Caco-2 (cell line): ENCODE data around the gene SCRG1. TPM values are rescaled to one million over a fixed set of nuclear protein-coding genes. Genes with fewer than 3 reads are reported as not detected.

Experiments used
- BruUV-seq: library from RNA; stranded (reverse); fragments of 400-500 nt; replicated peaks from 2 replicates; lab custom pipeline; 2021; lab: Mats Ljungman, UMichigan
- CTCF ChIA-PET: fragments of 300-600 bp; sonication (Branson Sonifier 250); formaldehyde crosslinking; loops from one replicate; lab custom pipeline; 2022; ENCODE audit warnings: antibody characterized with exemption; lab: Charles Lee
- POLR2A ChIA-PET: fragments of 300-600 bp; sonication (Branson Sonifier 250); formaldehyde crosslinking; loops from one replicate; lab custom pipeline; 2022; ENCODE audit warnings: antibody characterized with exemption; lab: Charles Lee
- DNase-seq, 2 experiments: peaks; one replicate each; pipeline versions ENCODE4 v3.0.0 to v3.0.0-alpha.2; 2020 to 2022
- H3K27me3 ChIP-seq: replicated peaks from 2 replicates; pipeline ENCODE4 v1.6.0; 2011; ENCODE audit warnings: low read length; ENCODE audit not compliant: control insufficient read depth, insufficient read depth
- H3K36me3 ChIP-seq: 2 replicates; pipeline ENCODE4 v1.5.1; 2011; ENCODE audit warnings: low read length; ENCODE audit not compliant: control insufficient read depth, insufficient read depth
- H3K4me1 ChIP-seq: fragments of 250-450 bp; sonication (Bioruptor Pico); 2 replicates; pipeline ENCODE4 v1.5.1; 2020; ENCODE audit warnings: mild to moderate bottlenecking
- H3K4me3 ChIP-seq: 2 replicates; pipeline ENCODE4 v1.5.1; 2011; ENCODE audit warnings: low read depth, mild to moderate bottlenecking, control low read depth, low read length
- H3K9me3 ChIP-seq: fragments of 250-450 bp; sonication (Bioruptor Pico); 2 replicates; pipeline ENCODE4 v1.5.1; 2020; ENCODE audit warnings: mild to moderate bottlenecking, moderate library complexity
- H3K27ac Mint-ChIP-seq: one replicate; pipeline ENCODE4 v1.8.0; 2022; ENCODE audit warnings: mixed read lengths; ENCODE audit not compliant: unreplicated experiment
- H3K27me3 Mint-ChIP-seq: one replicate; pipeline ENCODE4 v1.8.0; 2022; ENCODE audit warnings: mixed read lengths; ENCODE audit not compliant: insufficient read depth, unreplicated experiment
- H3K36me3 Mint-ChIP-seq: one replicate; pipeline ENCODE4 v1.8.0; 2022; ENCODE audit warnings: mild to moderate bottlenecking, mixed read lengths; ENCODE audit not compliant: insufficient read depth, unreplicated experiment
- H3K4me1 Mint-ChIP-seq: one replicate; pipeline ENCODE4 v1.8.0; 2022; ENCODE audit warnings: low read depth, mixed read lengths; ENCODE audit not compliant: unreplicated experiment
- H3K4me3 Mint-ChIP-seq: one replicate; pipeline ENCODE4 v1.8.0; 2022; ENCODE audit warnings: mild to moderate bottlenecking, moderate library complexity, mixed read lengths; ENCODE audit not compliant: unreplicated experiment
- H3K9me3 Mint-ChIP-seq: one replicate; pipeline ENCODE4 v1.8.0; 2022; ENCODE audit warnings: mixed read lengths; ENCODE audit not compliant: unreplicated experiment
- intact Hi-C: fragments of 100-400 bp; cut with micrococcal nuclease; formaldehyde crosslinking; loops from one replicate; pipeline ENCODE4 v1.10.0; 2022; ENCODE audit not compliant: unreplicated experiment
- total RNA-seq: library from RNA; stranded (reverse); gene quantifications from 2 replicates; pipeline ENCODE4 v1.2.3, GENCODE V29; 2022
- TF ChIP-seq, protein P1 (sequence below), 2 experiments: fragments of 200-600 bp in 1 of 2; IDR thresholded peaks; 1 replicate in 1 of 2; 2 replicates in 1 of 2; pipeline versions ENCODE4 v1.5.1 to v1.8.0; 2011 to 2022; ENCODE audit warnings: antibody characterized with exemption in 1 of 2, control low read depth in 1 of 2, inconsistent platforms in 1 of 2, low read depth in 1 of 2, low read length in 1 of 2, mild to moderate bottlenecking in 1 of 2, moderate library complexity in 1 of 2; ENCODE audit not compliant: insufficient read depth in 1 of 2, severe bottlenecking in 1 of 2, unreplicated experiment in 1 of 2

The SCRG1 gene
- total RNA-seq, 1 experiment from 2014 or later = not detected

DNA sequence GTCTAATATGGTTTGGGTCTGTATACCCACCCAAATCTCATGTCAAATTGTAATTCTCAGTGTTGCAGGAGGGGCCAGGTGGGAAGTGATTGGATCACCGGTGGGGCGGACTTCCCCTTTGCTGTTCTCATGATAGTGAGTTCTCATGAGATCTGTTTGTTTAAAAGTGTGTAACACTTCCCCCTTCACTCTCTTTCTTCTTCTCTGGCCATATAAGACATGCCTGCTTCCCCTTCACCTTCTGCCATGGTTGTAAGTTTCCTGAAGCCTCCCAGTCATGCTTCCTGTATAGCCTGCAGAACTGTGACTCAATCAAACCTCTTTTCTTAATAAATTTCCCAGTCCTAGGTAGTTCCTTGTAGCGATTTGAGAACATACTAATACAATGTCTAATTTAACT, 19.7 kb upstream of the SCRG1 start:
- H3K27me3 ChIP-seq = no peaks in the 10 kb centered on the region
- H3K36me3 Mint-ChIP-seq = no peaks in the 10 kb centered on the region
- no peaks in the 10 kb centered on the region for H3K4me1 ChIP-seq
- BruUV-seq = no TSS peak
- no peak overlapping the region for H3K4me3 ChIP-seq
- POLR2A ChIA-PET = no interaction called here
- no peaks in the 10 kb centered on the region for H3K36me3 ChIP-seq
- TF ChIP-seq, protein P1, sequence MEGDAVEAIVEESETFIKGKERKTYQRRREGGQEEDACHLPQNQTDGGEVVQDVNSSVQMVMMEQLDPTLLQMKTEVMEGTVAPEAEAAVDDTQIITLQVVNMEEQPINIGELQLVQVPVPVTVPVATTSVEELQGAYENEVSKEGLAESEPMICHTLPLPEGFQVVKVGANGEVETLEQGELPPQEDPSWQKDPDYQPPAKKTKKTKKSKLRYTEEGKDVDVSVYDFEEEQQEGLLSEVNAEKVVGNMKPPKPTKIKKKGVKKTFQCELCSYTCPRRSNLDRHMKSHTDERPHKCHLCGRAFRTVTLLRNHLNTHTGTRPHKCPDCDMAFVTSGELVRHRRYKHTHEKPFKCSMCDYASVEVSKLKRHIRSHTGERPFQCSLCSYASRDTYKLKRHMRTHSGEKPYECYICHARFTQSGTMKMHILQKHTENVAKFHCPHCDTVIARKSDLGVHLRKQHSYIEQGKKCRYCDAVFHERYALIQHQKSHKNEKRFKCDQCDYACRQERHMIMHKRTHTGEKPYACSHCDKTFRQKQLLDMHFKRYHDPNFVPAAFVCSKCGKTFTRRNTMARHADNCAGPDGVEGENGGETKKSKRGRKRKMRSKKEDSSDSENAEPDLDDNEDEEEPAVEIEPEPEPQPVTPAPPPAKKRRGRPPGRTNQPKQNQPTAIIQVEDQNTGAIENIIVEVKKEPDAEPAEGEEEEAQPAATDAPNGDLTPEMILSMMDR (IDR thresholded peaks at IDR 0.05; ENCODE audit: insufficient read depth in 1 of 2, low read depth in 1 of 2, low read length in 1 of 2, severe bottlenecking in 1 of 2, unreplicated experiment in 1 of 2) = no peak
- no peak overlapping the region for H3K27ac Mint-ChIP-seq
- intact Hi-C loops = no loop called here
- H3K4me3 Mint-ChIP-seq = no peak overlapping the region
- no peaks in the 10 kb centered on the region for H3K27me3 Mint-ChIP-seq
- H3K9me3 ChIP-seq = no peaks in the 10 kb centered on the region
- H3K9me3 Mint-ChIP-seq = no peaks in the 10 kb centered on the region
- DNase-seq = no peak
- CTCF ChIA-PET = no interaction called here
- H3K4me1 Mint-ChIP-seq = peaks cover 5% of the 10 kb centered on the region

DNA sequence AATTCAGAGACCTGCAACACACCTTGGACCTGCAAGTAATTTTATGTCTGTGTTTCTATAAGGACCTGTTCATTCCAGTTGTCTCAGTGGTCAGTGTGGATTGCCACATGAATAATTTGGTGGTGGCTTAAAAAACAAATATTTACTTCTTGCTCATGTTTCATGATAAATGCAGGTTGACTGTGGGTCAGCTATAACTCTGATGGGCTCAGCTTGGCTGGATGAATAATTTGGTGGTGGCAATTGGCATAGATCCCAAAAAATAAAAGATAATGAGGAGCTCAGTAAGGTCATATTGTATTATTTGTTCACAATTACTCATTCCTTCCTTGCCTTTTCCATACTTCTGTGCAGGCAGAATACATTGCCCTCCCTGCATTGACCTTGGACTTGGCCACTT, 18.9 kb upstream of the SCRG1 start:
- Histone ChIP-seq H3K9me3 (no peaks in the 10 kb centered on the region), H3K4me3 (no peak overlapping the region), H3K36me3 (no peaks in the 10 kb centered on the region), H3K27me3 (no peaks in the 10 kb centered on the region), H3K4me1 (no peaks in the 10 kb centered on the region)
- no TSS peak for BruUV-seq
- H3K4me3 Mint-ChIP-seq = no peak overlapping the region
- no peak overlapping the region for H3K27ac Mint-ChIP-seq
- ChIA-PET POLR2A (no interaction called here), CTCF (interaction anchor here (0.6 kb wide), 2 partner anchors 75 to 84 kb away, joined by 3 read pairs; partner anchors contain the start of gene HMGB2)
- no peaks in the 10 kb centered on the region for H3K9me3 Mint-ChIP-seq
- TF ChIP-seq, protein P1 (IDR thresholded peaks at IDR 0.05; ENCODE audit: insufficient read depth in 1 of 2, low read depth in 1 of 2, low read length in 1 of 2, severe bottlenecking in 1 of 2, unreplicated experiment in 1 of 2) = no peak
- peaks cover 5% of the 10 kb centered on the region for H3K4me1 Mint-ChIP-seq
- no peak for DNase-seq
- intact Hi-C loops = loop anchor here (1.0 to 2.0 kb wide), 4 partner anchors 47 to 405 kb away; partner anchors contain the start of gene SAP30
- no peaks in the 10 kb centered on the region for H3K36me3 Mint-ChIP-seq
- no peaks in the 10 kb centered on the region for H3K27me3 Mint-ChIP-seq

DNA sequence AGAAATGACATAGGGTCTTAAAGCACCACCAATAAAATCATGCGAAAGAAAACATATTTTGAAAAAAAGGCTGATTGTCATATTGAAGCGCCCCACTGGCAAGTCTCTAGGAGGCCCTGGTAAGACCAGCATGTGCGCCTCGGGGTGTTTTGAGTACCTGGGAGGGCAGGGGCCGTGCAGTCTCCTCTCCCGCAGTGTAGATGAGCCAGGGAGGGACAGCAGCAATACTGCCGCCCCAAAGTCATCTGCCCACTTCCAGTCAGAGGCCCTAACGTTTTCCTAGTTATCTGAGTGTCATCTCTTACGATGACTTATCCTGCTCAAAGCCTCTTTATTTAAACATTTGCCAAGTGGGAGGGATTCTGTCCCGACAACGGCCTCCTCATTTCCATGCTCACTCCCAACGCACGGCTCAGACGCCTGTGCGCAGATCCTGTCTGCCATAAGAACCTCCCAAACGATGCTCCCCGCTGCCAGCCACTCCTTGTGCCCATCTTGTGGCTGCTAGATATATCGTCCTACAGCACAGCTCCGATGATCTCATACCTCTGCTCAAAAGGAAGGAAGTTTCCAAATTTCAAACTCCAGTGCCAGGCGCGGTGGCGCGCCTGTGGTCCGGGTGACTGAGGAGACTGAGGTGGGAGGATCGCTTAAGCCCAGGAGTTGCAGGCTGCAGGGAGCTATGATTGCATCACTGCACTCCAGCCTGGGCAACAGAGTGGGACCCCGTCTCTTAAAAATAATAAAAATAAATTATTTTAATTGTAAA, 17.2 kb upstream of the SCRG1 start:
- DNase-seq = no peak
- Mint-ChIP-seq H3K4me3 (no peak overlapping the region), H3K27ac (no peak overlapping the region), H3K27me3 (no peaks in the 10 kb centered on the region), H3K4me1 (peaks cover 5% of the 10 kb centered on the region), H3K9me3 (no peaks in the 10 kb centered on the region), H3K36me3 (no peaks in the 10 kb centered on the region)
- no peaks in the 10 kb centered on the region for H3K9me3 ChIP-seq
- H3K4me3 ChIP-seq = no peak overlapping the region
- POLR2A ChIA-PET = no interaction called here
- no peaks in the 10 kb centered on the region for H3K27me3 ChIP-seq
- no peaks in the 10 kb centered on the region for H3K4me1 ChIP-seq
- no peaks in the 10 kb centered on the region for H3K36me3 ChIP-seq
- intact Hi-C loops = loop anchor here (2.0 kb wide), 2 partner anchors 45 to 403 kb away; partner anchors contain the start of gene SAP30
- no TSS peak for BruUV-seq
- CTCF ChIA-PET = no interaction called here
- TF ChIP-seq, protein P1 (IDR thresholded peaks at IDR 0.05; ENCODE audit: insufficient read depth in 1 of 2, low read depth in 1 of 2, low read length in 1 of 2, severe bottlenecking in 1 of 2, unreplicated experiment in 1 of 2) = no peak
